ENCODE results near the gene OSBPL8. TPM values are rescaled to one million over a fixed set of nuclear protein-coding genes. Genes with fewer than 3 reads are reported as not detected.

OSBPL8 gene
- total and polyA plus RNA-seq, 10 of the 15 experiments (the other 5 are each of a cell fraction or from before 2014, with no cell fraction given) = 10.4 to 58.0 (median 32.0) TPM

DNA sequence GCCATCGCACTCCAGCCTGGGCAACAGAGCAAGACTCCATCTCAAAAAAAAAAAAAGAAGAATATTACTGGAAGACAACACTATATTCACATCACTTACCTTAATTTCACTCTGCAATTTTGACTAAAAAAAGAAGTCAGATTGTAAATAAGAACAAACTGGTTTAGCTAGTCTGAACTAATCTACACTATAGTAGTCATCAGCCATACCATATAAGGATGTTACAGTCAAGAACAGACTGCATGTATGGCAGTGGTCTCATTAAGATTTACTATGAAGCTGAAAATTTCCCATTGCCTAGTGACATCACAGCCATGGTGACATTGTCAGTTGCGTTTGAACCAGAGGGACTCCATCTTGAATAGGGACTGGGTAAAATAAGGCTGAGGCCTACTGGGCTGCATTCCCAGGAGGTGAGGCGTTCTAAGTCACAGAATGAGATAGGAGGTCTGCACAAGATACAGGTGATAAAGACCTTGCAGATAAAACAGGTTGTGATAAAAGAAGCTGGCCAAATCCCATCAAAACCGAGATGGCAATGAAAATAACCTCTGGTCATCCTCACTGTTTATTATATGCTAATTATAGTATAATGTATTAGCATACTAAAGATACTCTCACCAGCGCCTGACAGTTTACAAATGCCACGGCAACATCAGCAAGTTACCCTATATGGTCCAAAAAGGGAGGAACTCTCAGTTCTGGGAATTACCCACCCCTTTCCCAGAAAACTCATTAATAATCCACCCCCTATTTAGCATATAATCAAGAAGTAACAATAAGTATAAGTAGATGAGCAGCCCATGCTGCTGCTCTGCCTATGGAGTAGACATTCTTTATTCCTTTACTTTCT lies 51.2 kb downstream of the OSBPL8 start:
- Histone ChIP-seq H3K9me3 (replicated peaks; ENCODE audit: control insufficient read depth, insufficient read depth, low read length) (no peaks in the 10 kb centered on the region; the same call in none of the 3 replicates), H3K27ac (ENCODE audit: control insufficient read depth, insufficient read depth) (no peak overlapping the region), H2AFZ (ENCODE audit: control insufficient read depth, low read depth, low read length) (no peak overlapping the region), H3K27me3 (replicated peaks in 1 of 2; ENCODE audit: control insufficient read depth in 2 of 2, insufficient read depth in 2 of 2, low read length in 1 of 2) (no peaks in the 10 kb centered on the region), H3K4me2 (ENCODE audit: control insufficient read depth, insufficient read depth) (no peak overlapping the region), H4K20me1 (ENCODE audit: control insufficient read depth, insufficient read depth) (no peaks in the 10 kb centered on the region), H3K4me1 (ENCODE audit: control insufficient read depth, insufficient read depth, low read length) (no peaks in the 10 kb centered on the region), H3K79me2 (ENCODE audit: control insufficient read depth, insufficient read depth, low read length) (no peaks in the 10 kb centered on the region), H3K36me3 (ENCODE audit: control insufficient read depth in 2 of 2, insufficient read depth in 2 of 2, low read length in 1 of 2) (no peaks in the 10 kb centered on the region), H3K4me3 (no peak overlapping the region), H3K9ac (ENCODE audit: control insufficient read depth, insufficient read depth, low read length) (no peak overlapping the region)
- WGBS (ENCODE audit: insufficient coverage, insufficient replicate concordance, low lambda C conversion rate, missing lambda C conversion rate) = 76% methylated on average over 6 of the region's 6 CpGs
- SMC1A ChIA-PET (ENCODE audit: uncharacterized antibody, unreplicated experiment) = no interaction called here
- CTCF ChIA-PET = no interaction called here
- RAD21 ChIA-PET (ENCODE audit: unreplicated experiment) = no interaction called here
- in situ Hi-C loops (cut with MboI) = no loop called here
- TF ChIP-seq JUNB (IDR thresholded peaks at IDR 0.05) = no peak
- TF ChIP-seq ZNF207 (IDR thresholded peaks at IDR 0.05; ENCODE audit: borderline replicate concordance) = no peak
- TF ChIP-seq ZSCAN29 (IDR thresholded peaks at IDR 0.05) = no peak
- TF ChIP-seq, protein P1, sequence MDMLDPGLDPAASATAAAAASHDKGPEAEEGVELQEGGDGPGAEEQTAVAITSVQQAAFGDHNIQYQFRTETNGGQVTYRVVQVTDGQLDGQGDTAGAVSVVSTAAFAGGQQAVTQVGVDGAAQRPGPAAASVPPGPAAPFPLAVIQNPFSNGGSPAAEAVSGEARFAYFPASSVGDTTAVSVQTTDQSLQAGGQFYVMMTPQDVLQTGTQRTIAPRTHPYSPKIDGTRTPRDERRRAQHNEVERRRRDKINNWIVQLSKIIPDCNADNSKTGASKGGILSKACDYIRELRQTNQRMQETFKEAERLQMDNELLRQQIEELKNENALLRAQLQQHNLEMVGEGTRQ (IDR thresholded peaks at IDR 0.05; ENCODE audit: borderline replicate concordance, low read depth, low read length) = no peak
- no peak for TF ChIP-seq TBL1XR1 (IDR thresholded peaks at IDR 0.05; ENCODE audit: low read depth, low read length)
- TF ChIP-seq NR2C2 (IDR thresholded peaks at IDR 0.05; ENCODE audit: borderline replicate concordance, control insufficient read depth, insufficient read length, low read depth) = no peak
- FAIRE-seq = no peak
- no peak for DNase-seq (ENCODE audit: low read depth, low spot score)
- POLR2A ChIA-PET = no interaction called here
- intact Hi-C loops (cut with micrococcal nuclease; ENCODE audit: unreplicated experiment) = no loop called here
- no peak for ATAC-seq
- no TSS peak for BruUV-seq (replicated peaks)

DNA sequence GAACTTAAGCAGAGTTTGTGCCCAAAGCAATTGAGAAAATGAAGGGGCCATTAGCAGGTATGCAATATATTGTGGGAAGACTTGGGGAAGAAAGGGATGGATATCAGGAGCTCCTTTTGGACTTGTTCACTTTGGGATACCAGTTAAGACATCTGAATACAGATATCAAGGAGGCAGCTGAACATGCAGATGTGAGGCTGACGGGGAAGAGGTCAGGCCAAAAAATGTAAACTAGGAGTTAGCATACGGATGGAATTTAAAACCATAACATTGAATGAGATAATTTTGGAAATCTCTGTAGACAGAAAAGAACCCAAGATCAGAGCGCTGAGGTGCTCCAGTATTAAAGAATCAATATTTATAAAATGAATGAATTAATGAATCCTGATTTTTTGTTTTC lies 53.4 kb downstream of the OSBPL8 start:
- ChIA-PET CTCF (no interaction called here), RAD21 (ENCODE audit: unreplicated experiment) (no interaction called here), SMC1A (ENCODE audit: uncharacterized antibody, unreplicated experiment) (interaction anchor here (1.1 kb wide), 2 partner anchors 35 to 150 kb away, joined by 3 read pairs; no protein-coding TSS in a partner anchor), POLR2A (no interaction called here)
- no peaks in the 10 kb centered on the region for H3K27me3 ChIP-seq (replicated peaks in 1 of 2; ENCODE audit: control insufficient read depth in 2 of 2, insufficient read depth in 2 of 2, low read length in 1 of 2)
- FAIRE-seq (no peak), DNase-seq (ENCODE audit: low read depth, low spot score) (no peak), ATAC-seq (no peak)
- H3K4me1 ChIP-seq (ENCODE audit: control insufficient read depth, insufficient read depth, low read length) = no peaks in the 10 kb centered on the region
- intact Hi-C loops (cut with micrococcal nuclease; ENCODE audit: unreplicated experiment) = no loop called here
- WGBS (ENCODE audit: insufficient coverage, insufficient replicate concordance, low lambda C conversion rate, missing lambda C conversion rate) = 98% methylated on average over 3 of the region's 3 CpGs
- no peaks in the 10 kb centered on the region; the same call in 2 of the 3 replicates for H3K9me3 ChIP-seq (replicated peaks; ENCODE audit: control insufficient read depth, insufficient read depth, low read length)
- no peak overlapping the region for H3K4me2 ChIP-seq (ENCODE audit: control insufficient read depth, insufficient read depth)
- in situ Hi-C loops (cut with MboI) = no loop called here
- no peak overlapping the region for H3K4me3 ChIP-seq
- H2AFZ ChIP-seq (ENCODE audit: control insufficient read depth, low read depth, low read length) = no peak overlapping the region
- no peak overlapping the region for H3K27ac ChIP-seq (ENCODE audit: control insufficient read depth, insufficient read depth)
- H3K79me2 ChIP-seq (ENCODE audit: control insufficient read depth, insufficient read depth, low read length) = no peaks in the 10 kb centered on the region
- no peaks in the 10 kb centered on the region for H4K20me1 ChIP-seq (ENCODE audit: control insufficient read depth, insufficient read depth)
- no TSS peak for BruUV-seq (replicated peaks)
- no peak overlapping the region for H3K9ac ChIP-seq (ENCODE audit: control insufficient read depth, insufficient read depth, low read length)
- no peaks in the 10 kb centered on the region for H3K36me3 ChIP-seq (ENCODE audit: control insufficient read depth in 2 of 2, insufficient read depth in 2 of 2, low read length in 1 of 2)
- no peak for TF ChIP-seq NFXL1 (IDR thresholded peaks at IDR 0.05; ENCODE audit: borderline replicate concordance)
- TF ChIP-seq, protein P2, sequence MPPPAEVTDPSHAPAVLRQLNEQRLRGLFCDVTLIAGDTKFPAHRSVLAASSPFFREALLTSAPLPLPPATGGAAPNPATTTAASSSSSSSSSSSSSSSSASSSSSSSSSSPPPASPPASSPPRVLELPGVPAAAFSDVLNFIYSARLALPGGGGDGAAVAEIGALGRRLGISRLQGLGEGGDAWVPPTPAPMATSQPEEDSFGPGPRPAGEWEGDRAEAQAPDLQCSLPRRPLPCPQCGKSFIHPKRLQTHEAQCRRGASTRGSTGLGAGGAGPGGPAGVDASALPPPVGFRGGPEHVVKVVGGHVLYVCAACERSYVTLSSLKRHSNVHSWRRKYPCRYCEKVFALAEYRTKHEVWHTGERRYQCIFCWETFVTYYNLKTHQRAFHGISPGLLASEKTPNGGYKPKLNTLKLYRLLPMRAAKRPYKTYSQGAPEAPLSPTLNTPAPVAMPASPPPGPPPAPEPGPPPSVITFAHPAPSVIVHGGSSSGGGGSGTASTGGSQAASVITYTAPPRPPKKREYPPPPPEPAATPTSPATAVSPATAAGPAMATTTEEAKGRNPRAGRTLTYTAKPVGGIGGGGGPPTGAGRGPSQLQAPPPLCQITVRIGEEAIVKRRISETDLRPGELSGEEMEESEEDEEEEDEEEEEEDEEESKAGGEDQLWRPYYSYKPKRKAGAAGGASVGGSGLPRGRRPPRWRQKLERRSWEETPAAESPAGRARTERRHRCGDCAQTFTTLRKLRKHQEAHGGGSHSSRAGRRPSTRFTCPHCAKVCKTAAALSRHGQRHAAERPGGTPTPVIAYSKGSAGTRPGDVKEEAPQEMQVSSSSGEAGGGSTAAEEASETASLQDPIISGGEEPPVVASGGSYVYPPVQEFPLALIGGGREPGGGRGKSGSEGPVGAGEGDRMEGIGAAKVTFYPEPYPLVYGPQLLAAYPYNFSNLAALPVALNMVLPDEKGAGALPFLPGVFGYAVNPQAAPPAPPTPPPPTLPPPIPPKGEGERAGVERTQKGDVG (CRISPR knock-in tag; IDR thresholded peaks at IDR 0.05) = no peak
- TF ChIP-seq, protein P3, sequence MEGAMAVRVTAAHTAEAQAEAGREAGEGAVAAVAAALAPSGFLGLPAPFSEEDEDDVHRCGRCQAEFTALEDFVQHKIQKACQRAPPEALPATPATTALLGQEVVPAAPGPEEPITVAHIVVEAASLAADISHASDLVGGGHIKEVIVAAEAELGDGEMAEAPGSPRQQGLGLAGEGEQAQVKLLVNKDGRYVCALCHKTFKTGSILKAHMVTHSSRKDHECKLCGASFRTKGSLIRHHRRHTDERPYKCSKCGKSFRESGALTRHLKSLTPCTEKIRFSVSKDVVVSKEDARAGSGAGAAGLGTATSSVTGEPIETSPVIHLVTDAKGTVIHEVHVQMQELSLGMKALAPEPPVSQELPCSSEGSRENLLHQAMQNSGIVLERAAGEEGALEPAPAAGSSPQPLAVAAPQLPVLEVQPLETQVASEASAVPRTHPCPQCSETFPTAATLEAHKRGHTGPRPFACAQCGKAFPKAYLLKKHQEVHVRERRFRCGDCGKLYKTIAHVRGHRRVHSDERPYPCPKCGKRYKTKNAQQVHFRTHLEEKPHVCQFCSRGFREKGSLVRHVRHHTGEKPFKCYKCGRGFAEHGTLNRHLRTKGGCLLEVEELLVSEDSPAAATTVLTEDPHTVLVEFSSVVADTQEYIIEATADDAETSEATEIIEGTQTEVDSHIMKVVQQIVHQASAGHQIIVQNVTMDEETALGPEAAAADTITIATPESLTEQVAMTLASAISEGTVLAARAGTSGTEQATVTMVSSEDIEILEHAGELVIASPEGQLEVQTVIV (IDR thresholded peaks at IDR 0.05; ENCODE audit: borderline replicate concordance, partially characterized antibody) = no peak
- TF ChIP-seq NFYA (IDR thresholded peaks at IDR 0.05; ENCODE audit: borderline replicate concordance, low read depth, low read length) = no peak

Measured in GM12878 (cell line).